Progenitor cell of endocrine pancreas (in vitro differentiated cells): ENCODE measurements around the gene HIVEP3. TPM values are rescaled to one million over a fixed set of nuclear protein-coding genes. Genes with fewer than 3 reads are reported as not detected.

Experiments used
- DNase-seq: peaks from one replicate; pipeline ENCODE4 v3.0.0; 2021; ENCODE audit warnings: low spot score; ENCODE audit not compliant: unreplicated experiment
- H3K27ac Mint-ChIP-seq: 2 replicates; pipeline ENCODE4 v1.8.0; 2021; ENCODE audit warnings: mild to moderate bottlenecking, moderate library complexity, mixed read lengths
- H3K27me3 Mint-ChIP-seq: 2 replicates; pipeline ENCODE4 v1.8.0; 2021; ENCODE audit warnings: mixed read lengths
- H3K36me3 Mint-ChIP-seq: 2 replicates; pipeline ENCODE4 v1.8.0; 2022; ENCODE audit warnings: mixed read lengths; ENCODE audit not compliant: insufficient read depth
- H3K4me1 Mint-ChIP-seq: 2 replicates; pipeline ENCODE4 v1.8.0; 2021; ENCODE audit warnings: low read depth, mixed read lengths
- H3K4me3 Mint-ChIP-seq: 2 replicates; pipeline ENCODE4 v1.8.0; 2021; ENCODE audit warnings: low read depth, mild to moderate bottlenecking, moderate library complexity, mixed read lengths
- H3K9me3 Mint-ChIP-seq: 2 replicates; pipeline ENCODE4 v1.8.0; 2021; ENCODE audit warnings: low read depth, mixed read lengths
- total RNA-seq: library from RNA; stranded (reverse); gene quantifications from 2 replicates; pipeline ENCODE4 v1.2.1, GENCODE V29; 2021
- TF ChIP-seq, protein P1 (sequence below): fragments of 200-600 bp; sonication (generic); IDR thresholded peaks from one replicate; pipeline ENCODE4 v1.5.0; 2021; ENCODE audit warnings: antibody characterized with exemption, mild to moderate bottlenecking; ENCODE audit not compliant: unreplicated experiment

HIVEP3 gene
- total RNA-seq, 1 donor from 2014 or later: 1.1 TPM

DNA sequence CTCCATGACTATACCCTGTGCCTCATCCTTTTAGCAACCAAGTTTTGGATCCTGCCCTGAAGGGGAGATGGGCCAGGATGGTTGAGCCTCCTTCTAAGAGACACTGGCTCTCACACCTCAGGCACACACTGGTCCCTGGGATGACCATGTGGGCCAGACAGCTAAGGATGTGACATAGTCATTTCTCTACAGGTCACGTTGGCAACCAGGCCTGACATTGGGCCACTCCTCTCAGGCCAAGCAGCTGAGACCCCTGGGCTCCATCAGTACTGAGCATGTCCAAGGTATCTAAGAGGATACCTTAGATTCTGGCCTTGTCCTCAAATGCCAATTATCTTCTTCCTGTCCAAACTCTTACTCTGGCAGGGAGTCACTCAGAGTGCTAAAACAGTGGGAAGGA, 238.7 kb downstream of the HIVEP3 start:
- no peak for DNase-seq
- Mint-ChIP-seq H3K27ac (no peak overlapping the region), H3K9me3 (no peaks in the 10 kb centered on the region), H3K27me3 (peaks cover 24% of the 10 kb centered on the region), H3K4me1 (no peaks in the 10 kb centered on the region), H3K4me3 (no peak overlapping the region), H3K36me3 (no peaks in the 10 kb centered on the region)
- TF ChIP-seq, protein P1, sequence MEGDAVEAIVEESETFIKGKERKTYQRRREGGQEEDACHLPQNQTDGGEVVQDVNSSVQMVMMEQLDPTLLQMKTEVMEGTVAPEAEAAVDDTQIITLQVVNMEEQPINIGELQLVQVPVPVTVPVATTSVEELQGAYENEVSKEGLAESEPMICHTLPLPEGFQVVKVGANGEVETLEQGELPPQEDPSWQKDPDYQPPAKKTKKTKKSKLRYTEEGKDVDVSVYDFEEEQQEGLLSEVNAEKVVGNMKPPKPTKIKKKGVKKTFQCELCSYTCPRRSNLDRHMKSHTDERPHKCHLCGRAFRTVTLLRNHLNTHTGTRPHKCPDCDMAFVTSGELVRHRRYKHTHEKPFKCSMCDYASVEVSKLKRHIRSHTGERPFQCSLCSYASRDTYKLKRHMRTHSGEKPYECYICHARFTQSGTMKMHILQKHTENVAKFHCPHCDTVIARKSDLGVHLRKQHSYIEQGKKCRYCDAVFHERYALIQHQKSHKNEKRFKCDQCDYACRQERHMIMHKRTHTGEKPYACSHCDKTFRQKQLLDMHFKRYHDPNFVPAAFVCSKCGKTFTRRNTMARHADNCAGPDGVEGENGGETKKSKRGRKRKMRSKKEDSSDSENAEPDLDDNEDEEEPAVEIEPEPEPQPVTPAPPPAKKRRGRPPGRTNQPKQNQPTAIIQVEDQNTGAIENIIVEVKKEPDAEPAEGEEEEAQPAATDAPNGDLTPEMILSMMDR: no peak

DNA sequence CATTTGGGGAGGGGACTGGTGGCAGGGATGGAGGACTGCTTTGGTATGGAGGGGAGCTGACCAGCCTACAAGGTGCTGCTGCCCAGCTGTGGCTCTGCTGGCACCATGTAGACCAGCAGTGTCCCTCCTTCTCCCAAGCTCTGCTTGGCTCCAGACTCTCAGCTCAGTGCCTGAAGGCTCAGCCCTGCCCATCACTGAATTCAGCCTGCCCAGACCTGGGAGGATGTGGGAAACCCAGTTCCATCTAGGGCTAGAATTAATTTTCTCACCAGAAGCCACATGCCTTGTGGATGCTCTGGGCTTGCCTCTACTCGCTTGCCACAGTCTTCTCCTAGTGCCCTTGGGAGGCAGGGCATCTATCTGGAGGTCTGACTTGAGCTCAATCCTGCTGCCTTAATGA, 239.2 kb downstream of the HIVEP3 start:
- H3K36me3 Mint-ChIP-seq: no peaks in the 10 kb centered on the region
- no peaks in the 10 kb centered on the region for H3K9me3 Mint-ChIP-seq
- no peak overlapping the region for H3K27ac Mint-ChIP-seq
- H3K27me3 Mint-ChIP-seq: peaks cover 25% of the 10 kb centered on the region
- no peak overlapping the region for H3K4me3 Mint-ChIP-seq
- no peak for DNase-seq
- H3K4me1 Mint-ChIP-seq: no peaks in the 10 kb centered on the region
- TF ChIP-seq, protein P1: no peak

DNA sequence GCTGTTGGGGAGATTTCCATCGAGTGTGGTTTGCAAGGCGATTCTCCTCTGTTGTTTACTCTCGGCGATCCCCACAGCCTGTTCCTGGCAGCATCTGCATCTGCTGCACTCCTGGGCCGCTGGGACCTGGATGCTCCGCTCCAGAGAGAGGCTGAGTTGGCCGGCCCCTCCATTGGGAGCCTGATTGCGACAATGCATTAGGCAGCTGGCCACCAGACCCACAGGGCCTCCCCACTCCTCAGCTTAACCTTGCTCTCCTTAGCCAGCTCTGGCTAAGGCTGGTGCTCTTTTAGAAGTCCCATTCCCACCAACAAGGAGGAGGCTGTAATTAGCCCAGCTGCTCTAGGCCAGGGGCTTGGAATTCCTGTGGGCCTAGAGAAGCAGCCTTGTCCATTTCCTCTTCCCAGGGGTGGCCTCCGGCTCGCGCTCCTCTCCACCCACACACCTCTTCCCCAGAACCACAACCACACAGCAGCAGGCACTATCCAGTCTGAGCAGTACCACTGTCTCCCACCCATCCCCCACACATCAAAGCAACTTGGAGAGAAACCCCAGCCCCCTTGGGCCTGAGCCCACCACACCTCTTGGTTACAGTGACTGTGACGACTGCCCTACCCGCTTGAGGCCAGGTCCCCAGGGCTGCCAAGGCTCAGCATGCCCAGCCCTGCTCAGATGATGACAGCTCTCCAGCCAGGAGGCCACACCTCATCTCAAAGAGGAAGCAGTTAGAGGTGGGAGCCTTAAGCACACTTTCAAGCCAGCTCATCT, 240.4 kb downstream of the HIVEP3 start:
- TF ChIP-seq, protein P1: no peak
- no peaks in the 10 kb centered on the region for H3K9me3 Mint-ChIP-seq
- H3K36me3 Mint-ChIP-seq: no peaks in the 10 kb centered on the region
- DNase-seq: no peak
- H3K27me3 Mint-ChIP-seq: peaks cover 36% of the 10 kb centered on the region
- no peaks in the 10 kb centered on the region for H3K4me1 Mint-ChIP-seq
- peak overlapping the region; percentile 70 for H3K27ac Mint-ChIP-seq
- no peak overlapping the region for H3K4me3 Mint-ChIP-seq

DNA sequence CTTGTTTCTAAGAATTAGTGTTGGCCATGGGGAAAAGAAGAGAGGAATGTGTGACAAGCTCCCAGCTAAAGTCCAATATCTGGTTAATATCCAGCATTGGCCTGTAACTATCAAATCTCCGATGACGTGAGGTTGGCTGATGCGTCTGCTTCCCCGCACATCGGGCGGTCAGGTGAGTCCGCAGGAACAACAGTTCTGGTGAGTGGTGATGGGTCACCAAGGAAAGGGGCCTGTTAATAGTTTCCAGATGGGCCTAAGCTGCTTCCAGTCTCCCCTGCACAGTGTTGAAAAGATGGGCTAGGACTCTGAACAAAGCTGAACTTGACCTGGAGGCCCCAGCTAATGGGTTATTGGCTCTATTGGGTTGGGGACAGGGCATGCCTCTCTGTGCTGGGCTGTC, 241.1 kb downstream of the HIVEP3 start:
- H3K27me3 Mint-ChIP-seq: peaks cover 35% of the 10 kb centered on the region
- no peaks in the 10 kb centered on the region for H3K36me3 Mint-ChIP-seq
- TF ChIP-seq, protein P1: no peak
- no peak overlapping the region for H3K4me3 Mint-ChIP-seq
- DNase-seq: no peak
- no peak overlapping the region for H3K27ac Mint-ChIP-seq
- H3K4me1 Mint-ChIP-seq: no peaks in the 10 kb centered on the region
- no peaks in the 10 kb centered on the region for H3K9me3 Mint-ChIP-seq

DNA sequence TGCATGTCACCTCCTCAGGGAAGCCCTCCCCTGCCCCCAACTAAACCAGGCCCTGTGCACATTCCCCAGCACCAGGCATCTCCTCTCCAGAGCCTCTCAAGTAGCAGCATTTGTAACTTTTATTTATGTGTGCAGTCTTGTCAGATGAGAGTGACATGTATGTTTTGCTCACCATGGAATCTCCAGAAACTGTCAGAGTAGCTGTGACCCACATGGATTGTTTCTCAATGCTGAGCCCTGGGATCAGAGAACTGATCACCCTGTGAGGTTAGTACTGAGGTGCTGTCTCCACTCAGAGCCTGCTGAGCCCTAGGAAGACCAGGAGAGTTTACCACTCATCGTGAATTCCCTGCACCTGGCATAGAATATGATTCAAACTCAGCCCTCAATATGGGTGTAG, 243.3 kb downstream of the HIVEP3 start:
- Mint-ChIP-seq H3K9me3 (no peaks in the 10 kb centered on the region), H3K4me3 (no peak overlapping the region), H3K27ac (no peak overlapping the region), H3K27me3 (peaks cover 40% of the 10 kb centered on the region), H3K4me1 (peaks cover 2% of the 10 kb centered on the region), H3K36me3 (no peaks in the 10 kb centered on the region)
- TF ChIP-seq, protein P1: no peak
- no peak for DNase-seq
